ENCODE results near the gene CCDC43.
A peak's percentile ranks its signal among the peaks of the same experiment; 100 is the strongest.

GRCh38 chr17:44733753-44734152 lies 44.2 kb upstream of the CCDC43 start:
- TF ChIP-seq MYC (IDR thresholded peaks at IDR 0.05; ENCODE audit: low read depth, low read length) = no peak
- peak; percentile 31 for TF ChIP-seq CTCF (IDR thresholded peaks at IDR 0.05; ENCODE audit: low read depth, low read length)
